ENCODE measurements around the gene GABRB3. TPM values are rescaled to one million over a fixed set of nuclear protein-coding genes. Genes with fewer than 3 reads are reported as not detected.

The GABRB3 gene
- total and polyA plus RNA-seq, 10 donors, result 0.09 to 7.0 (median 1.2) TPM

- no peaks in the 10 kb centered on the region for H3K4me1 ChIP-seq
- DNase-seq, result no peak
- intact Hi-C loops (cut with DNase I; ENCODE audit: low total_unique reads), result no loop called here
- WGBS, 5 donors, result 57 to 70% (median 66%) methylated on average over 5 of the region's 5 CpGs
- H3K27me3 ChIP-seq (replicated peaks in 1 of 7), result no peaks in the 10 kb centered on the region
- no peaks in the 10 kb centered on the region for H3K36me3 ChIP-seq
- H3K4me3 ChIP-seq, result no peak overlapping the region
- H3K9me3 ChIP-seq, result peaks cover 0 to 47% (median 24%) of the 10 kb centered on the region in 8 donors
- TF ChIP-seq POLR2AphosphoS5 (IDR thresholded peaks at IDR 0.05) (no peak), POLR2A (IDR thresholded peaks at IDR 0.05) (no peak)
- TF ChIP-seq, protein P1, sequence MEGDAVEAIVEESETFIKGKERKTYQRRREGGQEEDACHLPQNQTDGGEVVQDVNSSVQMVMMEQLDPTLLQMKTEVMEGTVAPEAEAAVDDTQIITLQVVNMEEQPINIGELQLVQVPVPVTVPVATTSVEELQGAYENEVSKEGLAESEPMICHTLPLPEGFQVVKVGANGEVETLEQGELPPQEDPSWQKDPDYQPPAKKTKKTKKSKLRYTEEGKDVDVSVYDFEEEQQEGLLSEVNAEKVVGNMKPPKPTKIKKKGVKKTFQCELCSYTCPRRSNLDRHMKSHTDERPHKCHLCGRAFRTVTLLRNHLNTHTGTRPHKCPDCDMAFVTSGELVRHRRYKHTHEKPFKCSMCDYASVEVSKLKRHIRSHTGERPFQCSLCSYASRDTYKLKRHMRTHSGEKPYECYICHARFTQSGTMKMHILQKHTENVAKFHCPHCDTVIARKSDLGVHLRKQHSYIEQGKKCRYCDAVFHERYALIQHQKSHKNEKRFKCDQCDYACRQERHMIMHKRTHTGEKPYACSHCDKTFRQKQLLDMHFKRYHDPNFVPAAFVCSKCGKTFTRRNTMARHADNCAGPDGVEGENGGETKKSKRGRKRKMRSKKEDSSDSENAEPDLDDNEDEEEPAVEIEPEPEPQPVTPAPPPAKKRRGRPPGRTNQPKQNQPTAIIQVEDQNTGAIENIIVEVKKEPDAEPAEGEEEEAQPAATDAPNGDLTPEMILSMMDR (IDR thresholded peaks at IDR 0.05 in 8 of 11, conservative IDR thresholded peaks at IDR 0.05 in 3 of 11), result no peak
- H3K27ac ChIP-seq, result no peak overlapping the region
Measured at GRCh38 chr15:26729030-26729429, 43.8 kb downstream of the GABRB3 start.

- H3K36me3 ChIP-seq, result no peaks in the 10 kb centered on the region
- H3K9me3 ChIP-seq, result peaks cover 0 to 16% (median 0%) of the 10 kb centered on the region in 8 donors
- no peaks in the 10 kb centered on the region for H3K4me1 ChIP-seq
- 84 to 92% (median 90%) methylated on average over 2 of the region's 2 CpGs for WGBS, 5 donors
- no peak overlapping the region for H3K4me3 ChIP-seq
- H3K27ac ChIP-seq, result no peak overlapping the region
- H3K27me3 ChIP-seq (replicated peaks in 1 of 7), result no peaks in the 10 kb centered on the region
- no peak for DNase-seq
- intact Hi-C loops (cut with DNase I; ENCODE audit: low total_unique reads), result no loop called here
- TF ChIP-seq POLR2A (IDR thresholded peaks at IDR 0.05) (no peak), POLR2AphosphoS5 (IDR thresholded peaks at IDR 0.05) (no peak)
- TF ChIP-seq, protein P1 (IDR thresholded peaks at IDR 0.05 in 8 of 11, conservative IDR thresholded peaks at IDR 0.05 in 3 of 11), result no peak
Measured at GRCh38 chr15:26724381-26725150, 48.3 kb downstream of the GABRB3 start.

DNA sequence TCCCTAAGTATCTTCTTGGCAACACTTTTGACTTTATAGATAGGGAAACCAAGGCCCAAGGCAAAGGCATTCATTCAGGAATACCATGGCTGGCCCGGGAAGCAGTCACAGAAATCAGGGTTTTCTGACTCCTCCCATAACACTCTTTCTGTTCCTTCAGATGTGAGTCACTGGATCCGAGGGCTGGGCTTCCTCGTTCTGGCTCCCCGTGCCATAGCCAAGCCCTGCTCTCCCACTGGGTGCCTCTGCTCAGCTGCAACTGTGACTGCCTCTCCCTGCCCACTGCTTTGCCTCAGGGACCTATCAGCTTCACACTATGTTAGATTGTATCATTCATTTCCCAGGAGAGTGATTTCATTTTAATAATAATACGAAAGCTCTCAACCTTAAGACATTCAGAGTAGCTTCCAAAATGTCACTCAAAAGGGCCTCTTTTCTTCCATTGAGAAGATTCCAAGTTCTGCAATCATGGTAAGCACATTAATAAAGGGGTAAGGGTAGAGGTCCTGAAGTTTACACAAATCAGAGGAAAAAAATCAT lies 50.2 kb downstream of the GABRB3 start:
- TF ChIP-seq POLR2A (IDR thresholded peaks at IDR 0.05) (no peak), POLR2AphosphoS5 (IDR thresholded peaks at IDR 0.05) (no peak)
- TF ChIP-seq, protein P1 (IDR thresholded peaks at IDR 0.05 in 8 of 11, conservative IDR thresholded peaks at IDR 0.05 in 3 of 11), result no peak
- H3K4me1 ChIP-seq, result no peaks in the 10 kb centered on the region
- intact Hi-C loops (cut with DNase I; ENCODE audit: low total_unique reads), result no loop called here
- 30 to 64% (median 43%) methylated on average over 5 of the region's 5 CpGs for WGBS, 5 donors
- no peak overlapping the region for H3K4me3 ChIP-seq
- H3K27ac ChIP-seq, result no peak overlapping the region
- H3K9me3 ChIP-seq, result peaks cover 0 to 18% (median 3%) of the 10 kb centered on the region in 8 donors
- H3K27me3 ChIP-seq (replicated peaks in 1 of 7), result no peaks in the 10 kb centered on the region
- H3K36me3 ChIP-seq, result no peaks in the 10 kb centered on the region
- no peak for DNase-seq

GRCh38 chr15:26721232-26721967 lies 51.5 kb downstream of the GABRB3 start:
- TF ChIP-seq POLR2A (IDR thresholded peaks at IDR 0.05), result no peak
- no peak for TF ChIP-seq POLR2AphosphoS5 (IDR thresholded peaks at IDR 0.05)
- TF ChIP-seq, protein P1 (IDR thresholded peaks at IDR 0.05 in 8 of 11, conservative IDR thresholded peaks at IDR 0.05 in 3 of 11), result no peak
- no peak overlapping the region for H3K4me3 ChIP-seq
- no peaks in the 10 kb centered on the region for H3K4me1 ChIP-seq
- intact Hi-C loops (cut with DNase I; ENCODE audit: low total_unique reads), result no loop called here
- 20 to 28% (median 23%) methylated on average over 5 of the region's 5 CpGs for WGBS, 5 donors
- H3K9me3 ChIP-seq, result peaks cover 0 to 26% (median 4%) of the 10 kb centered on the region in 8 donors
- no peaks in the 10 kb centered on the region for H3K27me3 ChIP-seq (replicated peaks in 1 of 7)
- no peak for DNase-seq
- H3K36me3 ChIP-seq, result no peaks in the 10 kb centered on the region
- H3K27ac ChIP-seq, result no peak overlapping the region

All from spleen (tissue), 11 donors.